ENCODE results near the gene PCDHGA1.
A peak's percentile ranks its signal among the peaks of the same experiment; 100 is the strongest.

Gene PCDHGA1

GRCh38 chr5:141363952-141364660, 33.8 kb downstream of the PCDHGA1 start, which contains the start of gene PCDHGA5:
Gene PCDHGA5 (plus strand): TSS chr5:141364162. CDS start chr5:141364331, 169 bp downstream.
- H3K27me3 ChIP-seq (ENCODE audit: control insufficient read depth, low read length), result no peaks in the 10 kb centered on the region
- H3K27ac ChIP-seq (ENCODE audit: low read depth, low read length), result peak within 1 kb of the TSS; percentile 61
- H3K4me1 ChIP-seq (ENCODE audit: control insufficient read depth, low read length), result peaks cover 28% of the 10 kb centered on the region
- peaks cover 8% of the 10 kb centered on the region; the same call in 1 of the 2 replicates for H3F3A ChIP-seq (ENCODE audit: control insufficient read depth, insufficient read depth)
- H3K9me3 ChIP-seq (ENCODE audit: control insufficient read depth, insufficient read depth, low read length), result peaks cover 48% of the 10 kb centered on the region
- no peak for TF ChIP-seq EZH2phosphoT487 (IDR thresholded peaks at IDR 0.05; ENCODE audit: borderline replicate concordance, low read length)
- TF ChIP-seq CTCF (IDR thresholded peaks at IDR 0.05; ENCODE audit: low read depth, low read length, poor library complexity, severe bottlenecking), result no peak
- H4K20me1 ChIP-seq (ENCODE audit: control insufficient read depth, insufficient read depth, low read depth, low read length), result no peaks in the 10 kb centered on the region
- peak within 1 kb of the TSS; percentile 61 for H3K4me3 ChIP-seq (ENCODE audit: low read length)
- H3K36me3 ChIP-seq (ENCODE audit: control insufficient read depth, low read length), result peaks cover 54% of the 10 kb centered on the region
- H3K4me2 ChIP-seq (ENCODE audit: low read length), result peak within 1 kb of the TSS; percentile 58
- peaks cover 45% of the 10 kb centered on the region for H3K79me2 ChIP-seq (ENCODE audit: control insufficient read depth, low read length)
- H3K9me2 ChIP-seq (replicated peaks; ENCODE audit: control insufficient read depth, low read length), result no peaks in the 10 kb centered on the region

- no peak for TF ChIP-seq CTCF (IDR thresholded peaks at IDR 0.05; ENCODE audit: low read depth, low read length, poor library complexity, severe bottlenecking)
- TF ChIP-seq EZH2phosphoT487 (IDR thresholded peaks at IDR 0.05; ENCODE audit: borderline replicate concordance, low read length), result no peak
- Histone ChIP-seq H3K9me2 (replicated peaks; ENCODE audit: control insufficient read depth, low read length) (no peaks in the 10 kb centered on the region), H3K36me3 (ENCODE audit: control insufficient read depth, low read length) (peaks cover 58% of the 10 kb centered on the region), H3F3A (ENCODE audit: control insufficient read depth, insufficient read depth) (peaks cover 8% of the 10 kb centered on the region; the same call in 1 of the 2 replicates), H3K9me3 (ENCODE audit: control insufficient read depth, insufficient read depth, low read length) (peaks cover 50% of the 10 kb centered on the region), H3K4me2 (ENCODE audit: low read length) (no peak overlapping the region), H3K4me1 (ENCODE audit: control insufficient read depth, low read length) (peaks cover 33% of the 10 kb centered on the region), H3K27ac (ENCODE audit: low read depth, low read length) (no peak overlapping the region), H3K27me3 (ENCODE audit: control insufficient read depth, low read length) (no peaks in the 10 kb centered on the region), H3K4me3 (ENCODE audit: low read length) (no peak overlapping the region), H3K79me2 (ENCODE audit: control insufficient read depth, low read length) (peaks cover 44% of the 10 kb centered on the region), H4K20me1 (ENCODE audit: control insufficient read depth, insufficient read depth, low read depth, low read length) (no peaks in the 10 kb centered on the region)
Measured at GRCh38 chr5:141366016-141366896, 35.9 kb downstream of the PCDHGA1 start.

- Histone ChIP-seq H3K27me3 (ENCODE audit: control insufficient read depth, low read length) (no peaks in the 10 kb centered on the region), H3K27ac (ENCODE audit: low read depth, low read length) (no peak within 1 kb of the TSS; the same call in 1 of the 2 replicates), H3K4me2 (ENCODE audit: low read length) (peak within 1 kb of the TSS; percentile 64), H3K9me2 (replicated peaks; ENCODE audit: control insufficient read depth, low read length) (no peaks in the 10 kb centered on the region), H3K4me1 (ENCODE audit: control insufficient read depth, low read length) (peaks cover 17% of the 10 kb centered on the region), H4K20me1 (ENCODE audit: control insufficient read depth, insufficient read depth, low read depth, low read length) (no peaks in the 10 kb centered on the region), H3K4me3 (ENCODE audit: low read length) (peak within 1 kb of the TSS; percentile 73), H3K79me2 (ENCODE audit: control insufficient read depth, low read length) (peaks cover 37% of the 10 kb centered on the region), H3K36me3 (ENCODE audit: control insufficient read depth, low read length) (peaks cover 64% of the 10 kb centered on the region), H3K9me3 (ENCODE audit: control insufficient read depth, insufficient read depth, low read length) (peaks cover 59% of the 10 kb centered on the region), H3F3A (ENCODE audit: control insufficient read depth, insufficient read depth) (0 out of 2 replicates have a peak, but pooled peaks cover 3% of the 10 kb centered on the region)
- no peak for TF ChIP-seq EZH2phosphoT487 (IDR thresholded peaks at IDR 0.05; ENCODE audit: borderline replicate concordance, low read length)
- peak; percentile 72 for TF ChIP-seq CTCF (IDR thresholded peaks at IDR 0.05; ENCODE audit: low read depth, low read length, poor library complexity, severe bottlenecking)
Measured at GRCh38 chr5:141369994-141370848, 39.9 kb downstream of the PCDHGA1 start, which contains the start of gene PCDHGB3. Gene PCDHGB3 (plus strand): TSS chr5:141370242. CDS start chr5:141370395, 153 bp downstream.

Measured in DOHH2 (cell line).